WTC11 (cell line): ENCODE data around the gene TSPAN33. TPM values are rescaled to one million over a fixed set of nuclear protein-coding genes. Genes with fewer than 3 reads are reported as not detected.

Experiments
- ATAC-seq: fragments of 200-7000 bp; cut with Tn5 transposase; 2 replicates; pipeline ENCODE4 v1.10.0; 2021; ENCODE audit warnings: mild to moderate bottlenecking, moderate library complexity
- CTCF ChIA-PET: fragments of 300-600 bp; sonication (Branson Sonifier 250); formaldehyde crosslinking; loops from one replicate; lab custom pipeline; 2021; ENCODE audit warnings: antibody characterized with exemption; lab: Charles Lee
- POLR2A ChIA-PET: fragments of 350-600 bp; sonication (Branson Sonifier 250); formaldehyde crosslinking; loops from one replicate; lab custom pipeline; 2021; ENCODE audit warnings: antibody characterized with exemption; lab: Charles Lee
- DNase-seq: peaks from one replicate; pipeline ENCODE4 v3.0.0; 2021; ENCODE audit warnings: low spot score
- H3K27ac Mint-ChIP-seq: 2 replicates; pipeline ENCODE4 v1.8.0; 2021; ENCODE audit warnings: mixed read lengths
- H3K27me3 Mint-ChIP-seq: 2 replicates; pipeline ENCODE4 v1.8.0; 2021; ENCODE audit warnings: low read depth, mild to moderate bottlenecking, moderate library complexity, mixed read lengths
- H3K36me3 Mint-ChIP-seq: 2 replicates; pipeline ENCODE4 v1.8.0; 2021; ENCODE audit warnings: mixed read lengths
- H3K4me1 Mint-ChIP-seq: 2 replicates; pipeline ENCODE4 v1.8.0; 2022; ENCODE audit warnings: mixed read lengths
- H3K4me3 Mint-ChIP-seq: 2 replicates; pipeline ENCODE4 v1.8.0; 2021; ENCODE audit warnings: mild to moderate bottlenecking, moderate library complexity, mixed read lengths
- H3K9me3 Mint-ChIP-seq: 2 replicates; pipeline ENCODE4 v1.8.0; 2021; ENCODE audit warnings: mixed read lengths
- ATF1 ChIP-seq: sonication (generic); formaldehyde crosslinking; IDR thresholded peaks from 2 replicates; pipeline ENCODE4 v1.8.1; 2023; ENCODE audit warnings: mild to moderate bottlenecking, moderate library complexity, missing genetic modification reagents
- FOXJ3 ChIP-seq: sonication (generic); formaldehyde crosslinking; IDR thresholded peaks from 2 replicates; pipeline ENCODE4 v1.9.0; 2021; ENCODE audit warnings: missing genetic modification reagents, mild to moderate bottlenecking, borderline replicate concordance
- FOXK1 ChIP-seq: sonication (generic); formaldehyde crosslinking; IDR thresholded peaks from 2 replicates; pipeline ENCODE4 v1.8.0; 2022; ENCODE audit warnings: mild to moderate bottlenecking, moderate library complexity, missing genetic modification reagents
- GRHL2 ChIP-seq: fragments of 250-450 bp; sonication (Bioruptor Pico); IDR thresholded peaks from 2 replicates; pipeline ENCODE4 v1.8.0; 2022; ENCODE audit warnings: mild to moderate bottlenecking, moderate library complexity; ENCODE audit not compliant: insufficient replicate concordance, severe bottlenecking
- NFE2L1 ChIP-seq: sonication (generic); formaldehyde crosslinking; IDR thresholded peaks from 2 replicates; pipeline ENCODE4 v1.8.1; 2023; ENCODE audit warnings: missing genetic modification reagents
- OVOL2 ChIP-seq: fragments of 250-450 bp; sonication (Bioruptor Pico); IDR thresholded peaks from 2 replicates; pipeline ENCODE4 v1.9.0; 2021; ENCODE audit warnings: mild to moderate bottlenecking, borderline replicate concordance
- PRRX2 ChIP-seq: fragments of 250-450 bp; sonication (Bioruptor Pico); IDR thresholded peaks from 2 replicates; pipeline ENCODE4 v1.8.0; 2021; ENCODE audit warnings: mild to moderate bottlenecking
- SMAD3 ChIP-seq: sonication (generic); formaldehyde crosslinking; IDR thresholded peaks from 2 replicates; pipeline ENCODE4 v1.8.0; 2022; ENCODE audit warnings: missing genetic modification reagents, mild to moderate bottlenecking, borderline replicate concordance
- ZNF263 ChIP-seq: sonication (generic); formaldehyde crosslinking; IDR thresholded peaks from 2 replicates; pipeline ENCODE4 v1.8.1; 2022; ENCODE audit warnings: low read depth, mild to moderate bottlenecking, moderate library complexity, missing genetic modification reagents
- ZNF396 ChIP-seq: fragments of 250-450 bp; sonication (Bioruptor Pico); IDR thresholded peaks from 2 replicates; pipeline ENCODE4 v1.8.0; 2021; ENCODE audit warnings: mild to moderate bottlenecking, moderate library complexity, borderline replicate concordance
- ZNF671 ChIP-seq: fragments of 250-450 bp; sonication (Bioruptor Pico); IDR thresholded peaks from 2 replicates; pipeline ENCODE4 v1.8.0; 2021; ENCODE audit warnings: mild to moderate bottlenecking
- total RNA-seq: library from RNA; stranded (reverse); gene quantifications from 3 replicates; pipeline ENCODE4 v1.2.3, GENCODE V29; 2021
- TF ChIP-seq, protein P1 (sequence below): sonication (generic); formaldehyde crosslinking; IDR thresholded peaks from 2 replicates; pipeline ENCODE4 v1.8.1; 2023; ENCODE audit warnings: mild to moderate bottlenecking, missing genetic modification reagents, moderate library complexity
- TF ChIP-seq, protein P2 (sequence below): sonication (generic); formaldehyde crosslinking; IDR thresholded peaks from 2 replicates; pipeline ENCODE4 v1.8.0; 2023; ENCODE audit warnings: mild to moderate bottlenecking, missing genetic modification reagents
- TF ChIP-seq, protein P3 (sequence below): sonication (generic); formaldehyde crosslinking; IDR thresholded peaks from 2 replicates; pipeline ENCODE4 v1.8.0; 2022; ENCODE audit warnings: mild to moderate bottlenecking, missing genetic modification reagents
- TF ChIP-seq, protein P4 (sequence below): sonication (generic); formaldehyde crosslinking; IDR thresholded peaks from 2 replicates; pipeline ENCODE4 v1.8.0; 2022; ENCODE audit warnings: mild to moderate bottlenecking, missing genetic modification reagents
- TF ChIP-seq, protein P5 (sequence below): sonication (generic); formaldehyde crosslinking; IDR thresholded peaks from 2 replicates; pipeline ENCODE4 v1.8.1; 2022; ENCODE audit warnings: mild to moderate bottlenecking, moderate library complexity, missing genetic modification reagents
- TF ChIP-seq, protein P6 (sequence below): sonication (generic); formaldehyde crosslinking; IDR thresholded peaks from 2 replicates; pipeline ENCODE4 v1.8.1; 2023; ENCODE audit warnings: mild to moderate bottlenecking, moderate library complexity, missing genetic modification reagents
- TF ChIP-seq, protein P7 (sequence below): sonication (generic); formaldehyde crosslinking; IDR thresholded peaks from 2 replicates; pipeline ENCODE4 v1.8.1; 2023; ENCODE audit warnings: mild to moderate bottlenecking, missing genetic modification reagents, moderate library complexity
- TF ChIP-seq, protein P8 (sequence below): fragments of 250-450 bp; sonication (Bioruptor Pico); IDR thresholded peaks from 2 replicates; pipeline ENCODE4 v1.8.0; 2021; ENCODE audit warnings: mild to moderate bottlenecking
- TF ChIP-seq, protein P9 (sequence below): fragments of 200-600 bp; IDR thresholded peaks from 2 replicates; pipeline ENCODE4 v1.8.0; 2022; ENCODE audit warnings: antibody characterized with exemption

TSPAN33 gene
- total RNA-seq, 1 experiment from 2014 or later: 30.0 TPM

DNA sequence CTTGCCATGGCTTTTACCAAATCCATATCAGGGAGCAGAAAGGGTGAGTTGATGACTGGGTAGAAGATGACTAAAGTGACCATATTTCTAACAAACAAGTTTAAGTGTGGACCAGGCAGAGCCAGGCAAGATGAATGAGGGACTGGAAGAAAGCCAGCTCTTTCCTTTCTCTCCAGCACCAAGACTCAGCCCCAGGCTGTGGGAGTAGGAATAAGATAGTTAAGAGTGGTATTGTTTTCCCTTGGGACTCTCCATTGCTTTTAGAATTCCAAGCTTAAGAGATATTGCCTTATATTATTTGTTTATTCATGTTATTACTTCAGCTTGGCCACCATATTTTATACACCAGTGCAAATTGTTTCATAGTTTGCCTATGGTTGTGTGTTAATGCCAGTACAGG is 28.8 kb upstream of the TSPAN33 start:
- no peak for TF ChIP-seq PRRX2 (CRISPR knock-in tag)
- no peak for TF ChIP-seq FOXK1 (CRISPR knock-in tag)
- TF ChIP-seq, protein P1, sequence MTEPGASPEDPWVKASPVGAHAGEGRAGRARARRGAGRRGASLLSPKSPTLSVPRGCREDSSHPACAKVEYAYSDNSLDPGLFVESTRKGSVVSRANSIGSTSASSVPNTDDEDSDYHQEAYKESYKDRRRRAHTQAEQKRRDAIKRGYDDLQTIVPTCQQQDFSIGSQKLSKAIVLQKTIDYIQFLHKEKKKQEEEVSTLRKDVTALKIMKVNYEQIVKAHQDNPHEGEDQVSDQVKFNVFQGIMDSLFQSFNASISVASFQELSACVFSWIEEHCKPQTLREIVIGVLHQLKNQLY: no peak
- no peak for TF ChIP-seq ATF1 (CRISPR knock-in tag)
- no peak for TF ChIP-seq NFE2L1 (CRISPR knock-in tag)
- no peak for TF ChIP-seq FOXJ3 (CRISPR knock-in tag)
- TF ChIP-seq, protein P2, sequence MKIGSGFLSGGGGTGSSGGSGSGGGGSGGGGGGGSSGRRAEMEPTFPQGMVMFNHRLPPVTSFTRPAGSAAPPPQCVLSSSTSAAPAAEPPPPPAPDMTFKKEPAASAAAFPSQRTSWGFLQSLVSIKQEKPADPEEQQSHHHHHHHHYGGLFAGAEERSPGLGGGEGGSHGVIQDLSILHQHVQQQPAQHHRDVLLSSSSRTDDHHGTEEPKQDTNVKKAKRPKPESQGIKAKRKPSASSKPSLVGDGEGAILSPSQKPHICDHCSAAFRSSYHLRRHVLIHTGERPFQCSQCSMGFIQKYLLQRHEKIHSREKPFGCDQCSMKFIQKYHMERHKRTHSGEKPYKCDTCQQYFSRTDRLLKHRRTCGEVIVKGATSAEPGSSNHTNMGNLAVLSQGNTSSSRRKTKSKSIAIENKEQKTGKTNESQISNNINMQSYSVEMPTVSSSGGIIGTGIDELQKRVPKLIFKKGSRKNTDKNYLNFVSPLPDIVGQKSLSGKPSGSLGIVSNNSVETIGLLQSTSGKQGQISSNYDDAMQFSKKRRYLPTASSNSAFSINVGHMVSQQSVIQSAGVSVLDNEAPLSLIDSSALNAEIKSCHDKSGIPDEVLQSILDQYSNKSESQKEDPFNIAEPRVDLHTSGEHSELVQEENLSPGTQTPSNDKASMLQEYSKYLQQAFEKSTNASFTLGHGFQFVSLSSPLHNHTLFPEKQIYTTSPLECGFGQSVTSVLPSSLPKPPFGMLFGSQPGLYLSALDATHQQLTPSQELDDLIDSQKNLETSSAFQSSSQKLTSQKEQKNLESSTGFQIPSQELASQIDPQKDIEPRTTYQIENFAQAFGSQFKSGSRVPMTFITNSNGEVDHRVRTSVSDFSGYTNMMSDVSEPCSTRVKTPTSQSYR (CRISPR knock-in tag): no peak
- TF ChIP-seq, protein P3, sequence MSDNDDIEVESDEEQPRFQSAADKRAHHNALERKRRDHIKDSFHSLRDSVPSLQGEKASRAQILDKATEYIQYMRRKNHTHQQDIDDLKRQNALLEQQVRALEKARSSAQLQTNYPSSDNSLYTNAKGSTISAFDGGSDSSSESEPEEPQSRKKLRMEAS: no peak
- no peak for TF ChIP-seq ZNF263
- TF ChIP-seq, protein P4, sequence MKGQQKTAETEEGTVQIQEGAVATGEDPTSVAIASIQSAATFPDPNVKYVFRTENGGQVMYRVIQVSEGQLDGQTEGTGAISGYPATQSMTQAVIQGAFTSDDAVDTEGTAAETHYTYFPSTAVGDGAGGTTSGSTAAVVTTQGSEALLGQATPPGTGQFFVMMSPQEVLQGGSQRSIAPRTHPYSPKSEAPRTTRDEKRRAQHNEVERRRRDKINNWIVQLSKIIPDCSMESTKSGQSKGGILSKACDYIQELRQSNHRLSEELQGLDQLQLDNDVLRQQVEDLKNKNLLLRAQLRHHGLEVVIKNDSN (CRISPR knock-in tag): no peak
- TF ChIP-seq GRHL2 (CRISPR knock-in tag): no peak
- TF ChIP-seq, protein P5, sequence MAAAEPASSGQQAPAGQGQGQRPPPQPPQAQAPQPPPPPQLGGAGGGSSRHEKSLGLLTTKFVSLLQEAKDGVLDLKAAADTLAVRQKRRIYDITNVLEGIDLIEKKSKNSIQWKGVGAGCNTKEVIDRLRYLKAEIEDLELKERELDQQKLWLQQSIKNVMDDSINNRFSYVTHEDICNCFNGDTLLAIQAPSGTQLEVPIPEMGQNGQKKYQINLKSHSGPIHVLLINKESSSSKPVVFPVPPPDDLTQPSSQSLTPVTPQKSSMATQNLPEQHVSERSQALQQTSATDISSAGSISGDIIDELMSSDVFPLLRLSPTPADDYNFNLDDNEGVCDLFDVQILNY (CRISPR knock-in tag): no peak
- no peak for TF ChIP-seq OVOL2
- TF ChIP-seq SMAD3: no peak
- TF ChIP-seq, protein P6, sequence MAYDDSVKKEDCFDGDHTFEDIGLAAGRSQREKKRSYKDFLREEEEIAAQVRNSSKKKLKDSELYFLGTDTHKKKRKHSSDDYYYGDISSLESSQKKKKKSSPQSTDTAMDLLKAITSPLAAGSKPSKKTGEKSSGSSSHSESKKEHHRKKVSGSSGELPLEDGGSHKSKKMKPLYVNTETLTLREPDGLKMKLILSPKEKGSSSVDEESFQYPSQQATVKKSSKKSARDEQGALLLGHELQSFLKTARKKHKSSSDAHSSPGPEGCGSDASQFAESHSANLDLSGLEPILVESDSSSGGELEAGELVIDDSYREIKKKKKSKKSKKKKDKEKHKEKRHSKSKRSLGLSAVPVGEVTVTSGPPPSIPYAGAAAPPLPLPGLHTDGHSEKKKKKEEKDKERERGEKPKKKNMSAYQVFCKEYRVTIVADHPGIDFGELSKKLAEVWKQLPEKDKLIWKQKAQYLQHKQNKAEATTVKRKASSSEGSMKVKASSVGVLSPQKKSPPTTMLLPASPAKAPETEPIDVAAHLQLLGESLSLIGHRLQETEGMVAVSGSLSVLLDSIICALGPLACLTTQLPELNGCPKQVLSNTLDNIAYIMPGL: no peak
- no peak for TF ChIP-seq ZNF671
- TF ChIP-seq, protein P7, sequence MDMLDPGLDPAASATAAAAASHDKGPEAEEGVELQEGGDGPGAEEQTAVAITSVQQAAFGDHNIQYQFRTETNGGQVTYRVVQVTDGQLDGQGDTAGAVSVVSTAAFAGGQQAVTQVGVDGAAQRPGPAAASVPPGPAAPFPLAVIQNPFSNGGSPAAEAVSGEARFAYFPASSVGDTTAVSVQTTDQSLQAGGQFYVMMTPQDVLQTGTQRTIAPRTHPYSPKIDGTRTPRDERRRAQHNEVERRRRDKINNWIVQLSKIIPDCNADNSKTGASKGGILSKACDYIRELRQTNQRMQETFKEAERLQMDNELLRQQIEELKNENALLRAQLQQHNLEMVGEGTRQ (CRISPR knock-in tag): no peak
- CTCF ChIA-PET: interaction anchor here (1.5 kb wide), 1 partner anchor 24 kb away, joined by 6 read pairs; no protein-coding TSS in a partner anchor
- ATAC-seq (no peak), DNase-seq (no peak)
- H3K9me3 Mint-ChIP-seq: peaks cover 23% of the 10 kb centered on the region
- H3K4me1 Mint-ChIP-seq: peaks cover 4% of the 10 kb centered on the region
- POLR2A ChIA-PET: no interaction called here
- H3K4me3 Mint-ChIP-seq: no peak overlapping the region
- peaks cover 8% of the 10 kb centered on the region for H3K27me3 Mint-ChIP-seq
- H3K36me3 Mint-ChIP-seq: peaks cover 11% of the 10 kb centered on the region
- H3K27ac Mint-ChIP-seq: no peak overlapping the region

DNA sequence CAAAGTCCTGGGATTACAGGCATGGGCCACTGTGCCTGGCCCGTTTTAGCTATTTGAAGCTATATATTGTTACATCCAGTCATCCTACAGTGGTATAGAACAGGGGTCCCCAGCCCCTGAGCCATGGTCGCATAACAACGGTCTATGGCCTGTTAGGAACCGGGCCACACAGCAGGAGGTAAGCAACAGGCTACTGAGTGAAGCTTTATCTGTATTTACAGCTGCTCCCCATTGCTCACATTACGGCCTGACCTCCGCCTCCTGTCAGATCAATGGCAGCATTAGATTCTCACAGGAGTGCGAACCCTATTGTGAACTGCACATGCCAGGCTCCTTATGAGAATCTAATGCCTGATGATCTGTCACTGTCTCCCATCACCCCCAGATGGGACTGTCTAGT is 26.3 kb upstream of the TSPAN33 start:
- H3K27me3 Mint-ChIP-seq: peaks cover 15% of the 10 kb centered on the region
- ChIA-PET CTCF (no interaction called here), POLR2A (no interaction called here)
- H3K4me1 Mint-ChIP-seq: no peaks in the 10 kb centered on the region
- H3K27ac Mint-ChIP-seq: no peak overlapping the region
- TF ChIP-seq, protein P8, sequence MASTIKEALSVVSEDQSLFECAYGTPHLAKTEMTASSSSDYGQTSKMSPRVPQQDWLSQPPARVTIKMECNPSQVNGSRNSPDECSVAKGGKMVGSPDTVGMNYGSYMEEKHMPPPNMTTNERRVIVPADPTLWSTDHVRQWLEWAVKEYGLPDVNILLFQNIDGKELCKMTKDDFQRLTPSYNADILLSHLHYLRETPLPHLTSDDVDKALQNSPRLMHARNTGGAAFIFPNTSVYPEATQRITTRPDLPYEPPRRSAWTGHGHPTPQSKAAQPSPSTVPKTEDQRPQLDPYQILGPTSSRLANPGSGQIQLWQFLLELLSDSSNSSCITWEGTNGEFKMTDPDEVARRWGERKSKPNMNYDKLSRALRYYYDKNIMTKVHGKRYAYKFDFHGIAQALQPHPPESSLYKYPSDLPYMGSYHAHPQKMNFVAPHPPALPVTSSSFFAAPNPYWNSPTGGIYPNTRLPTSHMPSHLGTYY (CRISPR knock-in tag): no peak
- TF ChIP-seq ZNF396: no peak
- TF ChIP-seq, protein P9, sequence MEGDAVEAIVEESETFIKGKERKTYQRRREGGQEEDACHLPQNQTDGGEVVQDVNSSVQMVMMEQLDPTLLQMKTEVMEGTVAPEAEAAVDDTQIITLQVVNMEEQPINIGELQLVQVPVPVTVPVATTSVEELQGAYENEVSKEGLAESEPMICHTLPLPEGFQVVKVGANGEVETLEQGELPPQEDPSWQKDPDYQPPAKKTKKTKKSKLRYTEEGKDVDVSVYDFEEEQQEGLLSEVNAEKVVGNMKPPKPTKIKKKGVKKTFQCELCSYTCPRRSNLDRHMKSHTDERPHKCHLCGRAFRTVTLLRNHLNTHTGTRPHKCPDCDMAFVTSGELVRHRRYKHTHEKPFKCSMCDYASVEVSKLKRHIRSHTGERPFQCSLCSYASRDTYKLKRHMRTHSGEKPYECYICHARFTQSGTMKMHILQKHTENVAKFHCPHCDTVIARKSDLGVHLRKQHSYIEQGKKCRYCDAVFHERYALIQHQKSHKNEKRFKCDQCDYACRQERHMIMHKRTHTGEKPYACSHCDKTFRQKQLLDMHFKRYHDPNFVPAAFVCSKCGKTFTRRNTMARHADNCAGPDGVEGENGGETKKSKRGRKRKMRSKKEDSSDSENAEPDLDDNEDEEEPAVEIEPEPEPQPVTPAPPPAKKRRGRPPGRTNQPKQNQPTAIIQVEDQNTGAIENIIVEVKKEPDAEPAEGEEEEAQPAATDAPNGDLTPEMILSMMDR: no peak
- TF ChIP-seq PRRX2 (CRISPR knock-in tag): no peak
- TF ChIP-seq, all 79 proteins: peak for 0
- Mint-ChIP-seq H3K4me3 (no peak overlapping the region), H3K36me3 (peaks cover 26% of the 10 kb centered on the region), H3K9me3 (peaks cover 41% of the 10 kb centered on the region)
- no peak for ATAC-seq
- no peak for DNase-seq
